Immature natural killer cell (primary cell): Measurements from ENCODE around the gene ASAH2B. TPM values are rescaled to one million over a fixed set of nuclear protein-coding genes. Genes with fewer than 3 reads are reported as not detected.
"Not testable (repeated sequence)": the region's sequence is repeated elsewhere in the genome, so short reads cannot be mapped to it uniquely, and the experiment has no call there.

ENCODE experiments used
- DNase-seq, 3 donors: peaks; one replicate each; pipeline ENCODE4 v3.0.0; 2022; ENCODE audit warnings: mixed read lengths in 1 of 3
- H3K27ac Mint-ChIP-seq, 6 donors: one replicate each; pipeline ENCODE4 v1.8.0; 2020; ENCODE audit warnings: mixed read lengths in 6 of 6, mild to moderate bottlenecking in 5 of 6, inconsistent platforms in 4 of 6, moderate library complexity in 3 of 6
- H3K27me3 Mint-ChIP-seq, 3 donors: one replicate each; pipeline ENCODE4 v1.8.0; 2020 to 2021; ENCODE audit warnings: low read depth in 3 of 3, mild to moderate bottlenecking in 3 of 3, mixed read lengths in 3 of 3, moderate library complexity in 3 of 3, inconsistent platforms in 1 of 3
- H3K36me3 Mint-ChIP-seq, 3 donors: one replicate each; pipeline ENCODE4 v1.8.0; 2020; ENCODE audit warnings: mixed read lengths in 3 of 3, inconsistent platforms in 2 of 3, mild to moderate bottlenecking in 2 of 3
- H3K4me1 Mint-ChIP-seq, 2 donors: one replicate each; pipeline ENCODE4 v1.8.0; 2020; ENCODE audit warnings: inconsistent platforms in 2 of 2, mild to moderate bottlenecking in 2 of 2, mixed read lengths in 2 of 2, moderate library complexity in 1 of 2
- H3K4me3 Mint-ChIP-seq, 5 donors: one replicate each; pipeline ENCODE4 v1.8.0; 2020; ENCODE audit warnings: mild to moderate bottlenecking in 5 of 5, mixed read lengths in 5 of 5, inconsistent platforms in 3 of 5, moderate library complexity in 3 of 5
- H3K9me3 Mint-ChIP-seq, 6 donors: one replicate each; pipeline ENCODE4 v1.8.0; 2020; ENCODE audit warnings: mild to moderate bottlenecking in 6 of 6, mixed read lengths in 6 of 6, inconsistent platforms in 4 of 6, moderate library complexity in 3 of 6
- polyA plus RNA-seq, 3 donors: library from polyadenylated mRNA; unstranded; fragments of 300-500 nt; fragmentation: Illumina TruSeq; gene quantifications; one replicate each; pipeline ENCODE4 v1.2.3, GENCODE V29; 2021

Gene ASAH2B
- polyA plus RNA-seq, result 1 to 10 TPM in 1 of 3 donors, under 1 TPM in 2; 0.28 to 2.3 (median 0.82) TPM

- H3K36me3 Mint-ChIP-seq, result no peaks in the 10 kb centered on the region
- H3K4me1 Mint-ChIP-seq, result peaks cover 19 to 33% of the 10 kb centered on the region in 2 donors
- H3K27me3 Mint-ChIP-seq, result peaks cover 3 to 13% (median 4%) of the 10 kb centered on the region in 3 donors
- peaks cover 0 to 2% (median 0%) of the 10 kb centered on the region in 6 donors for H3K9me3 Mint-ChIP-seq
- H3K27ac Mint-ChIP-seq, result peak within 1 kb of the TSS; percentile 82 to 93 (median 88)
- DNase-seq, result peak; percentile 53 to 68 (median 61)
- peak within 1 kb of the TSS; percentile 90 to 99 (median 98) for H3K4me3 Mint-ChIP-seq
Measured at GRCh38 chr10:50739618-50740292, at the start of gene ASAH2B. ASAH2B (plus strand) TSS chr10:50739936; CDS start chr10:50745131, 5,195 bp downstream.

DNA sequence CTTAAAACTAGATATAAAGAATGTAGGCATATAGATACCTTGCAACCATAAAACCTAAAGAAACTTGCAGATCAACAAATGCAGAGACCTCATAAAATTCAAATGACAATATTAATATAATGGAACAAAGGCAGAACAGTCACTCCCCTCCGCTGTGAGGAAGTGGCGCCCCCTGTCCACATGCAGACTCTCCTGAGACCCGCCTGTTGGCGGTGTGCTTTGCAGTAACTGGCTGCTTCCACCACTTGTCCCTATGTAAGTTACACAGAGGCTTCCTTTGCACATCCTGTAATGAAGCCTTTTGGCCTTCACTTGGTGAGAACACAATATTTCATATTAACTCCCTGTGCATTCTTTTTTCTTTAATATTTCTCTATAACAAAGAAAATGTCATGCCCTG, 41.9 kb upstream of the ASAH2B start:
- not testable (repeated sequence) for H3K4me1 Mint-ChIP-seq, DNase-seq, H3K36me3 Mint-ChIP-seq, H3K27ac Mint-ChIP-seq, H3K4me3 Mint-ChIP-seq, H3K27me3 Mint-ChIP-seq, H3K9me3 Mint-ChIP-seq

- H3K4me1 Mint-ChIP-seq, H3K9me3 Mint-ChIP-seq, DNase-seq, H3K36me3 Mint-ChIP-seq, H3K27me3 Mint-ChIP-seq, H3K27ac Mint-ChIP-seq, H3K4me3 Mint-ChIP-seq: not testable (repeated sequence)
Measured at GRCh38 chr10:50701947-50702346, 37.8 kb upstream of the ASAH2B start.

- not testable (repeated sequence) for H3K4me3 Mint-ChIP-seq, H3K27me3 Mint-ChIP-seq, H3K36me3 Mint-ChIP-seq, DNase-seq, H3K9me3 Mint-ChIP-seq, H3K27ac Mint-ChIP-seq, H3K4me1 Mint-ChIP-seq
Measured at GRCh38 chr10:50702997-50703396, 36.7 kb upstream of the ASAH2B start.

- not testable (repeated sequence) for H3K4me1 Mint-ChIP-seq, H3K27me3 Mint-ChIP-seq, H3K9me3 Mint-ChIP-seq, H3K4me3 Mint-ChIP-seq, DNase-seq, H3K27ac Mint-ChIP-seq, H3K36me3 Mint-ChIP-seq
Measured at GRCh38 chr10:50704436-50705079, 35.2 kb upstream of the ASAH2B start.

DNA sequence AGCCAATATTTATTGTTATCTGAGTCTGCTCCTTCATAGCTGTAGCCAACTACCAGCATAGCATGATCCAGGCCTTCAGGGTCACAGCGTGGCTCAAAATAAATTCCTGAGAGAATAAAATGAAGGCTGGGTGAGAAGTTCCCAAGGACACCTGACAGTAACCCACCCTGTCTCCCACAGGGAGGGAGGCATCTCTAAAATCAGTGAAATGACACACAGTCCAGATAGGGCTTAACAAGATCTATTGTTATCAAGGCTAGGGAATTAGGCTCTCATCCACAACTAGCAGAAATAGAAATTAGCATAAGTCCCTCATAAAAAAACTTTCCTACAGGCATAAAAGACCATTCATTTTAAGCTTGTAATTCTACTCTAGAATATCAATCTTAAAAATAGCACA, 33.7 kb upstream of the ASAH2B start:
- H3K4me1 Mint-ChIP-seq, H3K4me3 Mint-ChIP-seq, DNase-seq, H3K9me3 Mint-ChIP-seq, H3K27ac Mint-ChIP-seq, H3K36me3 Mint-ChIP-seq, H3K27me3 Mint-ChIP-seq: not testable (repeated sequence)

DNA sequence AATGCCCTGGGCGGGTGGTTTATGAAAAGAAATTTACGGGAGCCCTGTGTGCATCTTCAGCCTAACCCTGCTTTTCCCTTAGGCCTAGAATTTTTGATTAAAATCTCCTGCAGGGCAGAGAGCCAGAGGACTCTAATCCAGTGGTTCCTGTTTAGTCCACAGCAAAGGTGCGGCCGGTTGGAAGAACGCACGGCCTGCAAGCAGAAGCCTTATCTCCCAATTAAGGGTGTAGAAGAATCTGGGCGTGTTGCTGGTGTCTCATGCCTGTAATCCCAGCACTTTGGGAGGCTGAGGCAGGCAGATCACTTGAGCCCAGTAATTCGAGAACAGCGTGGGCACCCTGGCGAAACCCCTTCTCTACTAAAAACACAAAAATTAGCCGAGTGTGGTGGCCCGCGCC, 29.5 kb upstream of the ASAH2B start:
- DNase-seq, H3K27ac Mint-ChIP-seq, H3K4me1 Mint-ChIP-seq, H3K36me3 Mint-ChIP-seq, H3K9me3 Mint-ChIP-seq, H3K27me3 Mint-ChIP-seq, H3K4me3 Mint-ChIP-seq: not testable (repeated sequence)

DNA sequence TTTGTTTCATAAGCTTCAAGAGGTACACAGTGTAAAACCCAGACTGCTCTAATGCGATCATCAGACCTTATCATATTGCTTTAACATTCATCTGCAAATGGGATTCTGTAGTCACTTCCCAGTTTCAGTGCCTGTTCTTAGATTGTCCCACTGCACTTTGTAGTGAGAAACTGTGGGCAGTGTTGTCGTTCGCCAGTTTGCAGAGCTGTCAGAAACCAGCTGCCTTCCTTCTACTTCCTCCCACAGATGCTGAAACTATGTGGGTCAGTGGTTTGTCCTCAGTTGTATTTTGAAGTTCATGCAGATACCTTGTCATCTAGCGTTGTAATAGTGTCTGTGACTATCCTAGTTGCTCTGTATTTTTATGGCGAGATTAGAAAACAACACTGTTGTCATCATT, 15.9 kb upstream of the ASAH2B start:
- H3K9me3 Mint-ChIP-seq, H3K4me1 Mint-ChIP-seq, H3K4me3 Mint-ChIP-seq, H3K36me3 Mint-ChIP-seq, DNase-seq, H3K27ac Mint-ChIP-seq: not testable (repeated sequence)
- H3K27me3 Mint-ChIP-seq, result peaks cover 6 to 21% (median 7%) of the 10 kb centered on the region in 3 donors

DNA sequence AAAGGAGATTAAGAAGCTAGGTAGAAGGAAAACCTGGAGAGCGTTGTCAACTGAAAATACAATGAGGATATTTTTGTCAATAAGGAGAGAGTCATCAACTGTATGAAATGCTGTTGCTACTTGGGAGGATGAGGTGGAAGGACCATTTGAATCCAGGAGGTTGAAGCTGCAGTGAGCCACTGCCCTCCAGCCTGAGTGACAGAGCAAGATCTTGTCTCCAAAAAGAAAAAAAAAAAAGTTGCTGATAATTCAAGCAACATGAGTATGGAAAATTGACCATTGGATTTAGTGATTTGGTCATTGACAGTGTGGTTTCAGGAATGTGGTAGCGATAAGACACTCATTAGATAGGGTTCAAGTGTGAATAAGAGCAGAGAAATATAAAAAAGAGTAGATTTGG, 11.6 kb upstream of the ASAH2B start:
- H3K27me3 Mint-ChIP-seq, H3K36me3 Mint-ChIP-seq, DNase-seq, H3K9me3 Mint-ChIP-seq, H3K4me3 Mint-ChIP-seq, H3K27ac Mint-ChIP-seq, H3K4me1 Mint-ChIP-seq: not testable (repeated sequence)

- peaks cover 19 to 33% of the 10 kb centered on the region in 2 donors for H3K4me1 Mint-ChIP-seq
- peak overlapping the region; percentile 59 to 93 (median 88) for H3K27ac Mint-ChIP-seq
- H3K27me3 Mint-ChIP-seq, result peaks cover 4 to 17% (median 7%) of the 10 kb centered on the region in 3 donors
- not testable (repeated sequence) for H3K9me3 Mint-ChIP-seq, H3K36me3 Mint-ChIP-seq, DNase-seq
- H3K4me3 Mint-ChIP-seq, result peak overlapping the region; percentile 90 to 99 (median 98)
Measured at GRCh38 chr10:50738987-50739617, 634 bp upstream of the ASAH2B start.

DNA sequence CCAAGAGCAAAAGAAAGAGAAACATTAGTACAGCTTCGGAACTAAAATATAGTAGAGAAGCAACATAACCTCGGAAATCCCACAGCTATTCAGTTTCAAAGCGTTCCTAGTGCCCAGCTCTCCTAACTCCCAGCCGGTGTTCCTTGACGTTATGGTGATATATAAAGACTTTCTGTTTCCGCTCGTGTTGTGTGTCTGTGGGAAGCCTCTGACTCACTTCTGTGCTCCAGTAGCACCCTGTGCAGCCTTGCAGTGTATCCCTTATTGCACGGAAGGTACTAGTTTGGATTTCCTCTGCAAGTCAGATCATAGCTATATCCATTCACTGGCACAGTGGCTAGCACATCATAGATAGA, 535 bp downstream of the ASAH2B start:
- Mint-ChIP-seq H3K4me1 (peaks cover 19 to 33% of the 10 kb centered on the region in 2 donors), H3K4me3 (peak overlapping the region; percentile 90 to 99 (median 98)), H3K9me3 (peaks cover 0 to 2% (median 0%) of the 10 kb centered on the region in 6 donors), H3K27ac (peak overlapping the region; percentile 82 to 93 (median 88)), H3K36me3 (no peaks in the 10 kb centered on the region), H3K27me3 (peaks cover 3 to 9% (median 4%) of the 10 kb centered on the region in 3 donors)
- peak in 2 of 3 donors; percentile 17 for DNase-seq

DNA sequence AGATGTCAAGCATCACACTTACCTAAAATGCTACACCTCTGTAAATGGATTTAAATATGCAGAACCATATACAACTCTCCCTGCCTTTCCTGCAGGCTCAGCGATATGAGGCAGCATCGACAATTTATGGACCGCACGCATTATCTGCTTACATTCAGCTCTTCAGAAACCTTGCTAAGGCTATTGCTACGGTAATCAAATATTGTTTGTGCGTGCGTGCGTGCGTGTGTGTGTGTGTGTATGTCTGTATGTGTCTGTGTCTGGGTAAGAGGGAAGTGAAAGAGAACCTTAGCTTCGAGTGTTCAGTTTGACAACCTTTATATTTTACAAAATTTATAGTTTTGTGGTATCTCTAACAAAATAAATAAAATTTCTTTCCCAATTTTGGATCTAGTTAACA, 3.1 kb downstream of the ASAH2B start:
- not testable (repeated sequence) for H3K27me3 Mint-ChIP-seq, H3K36me3 Mint-ChIP-seq, H3K27ac Mint-ChIP-seq, H3K4me3 Mint-ChIP-seq, DNase-seq, H3K9me3 Mint-ChIP-seq
- H3K4me1 Mint-ChIP-seq, result peaks cover 18 to 32% of the 10 kb centered on the region in 2 donors

DNA sequence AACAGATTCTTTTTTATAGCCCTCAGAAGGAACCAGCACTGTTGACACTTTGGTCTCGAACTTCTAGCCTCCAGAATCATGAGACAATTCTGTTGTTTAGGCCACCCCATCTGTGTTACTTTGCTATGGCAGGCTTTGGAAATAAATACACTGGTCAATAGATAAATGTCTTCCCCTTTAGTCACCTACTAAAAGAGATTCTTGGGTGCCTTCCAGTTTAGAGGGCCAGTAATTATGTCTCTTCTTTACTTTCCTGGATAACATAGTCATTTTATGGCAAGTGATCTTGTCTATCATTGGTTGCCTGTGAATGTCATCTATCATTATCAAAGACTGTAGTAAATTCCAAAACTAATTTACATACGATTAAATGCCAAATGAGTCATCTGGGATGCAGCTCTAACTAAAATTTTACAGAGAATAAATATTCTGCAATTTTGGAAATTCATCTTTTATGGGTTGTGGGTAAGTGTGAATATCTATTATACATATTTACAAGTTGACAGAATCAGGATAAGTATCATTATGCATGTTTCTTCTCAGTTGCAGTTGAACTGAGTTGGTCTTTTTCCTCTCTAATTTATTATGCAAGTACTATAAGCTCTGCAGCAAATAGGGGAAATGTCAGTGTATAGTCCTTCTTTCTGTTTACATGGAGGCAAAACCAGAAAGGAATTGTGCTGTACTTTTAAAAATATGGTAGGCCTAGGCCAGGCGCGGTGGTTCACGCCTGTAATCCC, 27.2 kb downstream of the ASAH2B start:
- not testable (repeated sequence) for H3K4me1 Mint-ChIP-seq, H3K9me3 Mint-ChIP-seq, H3K27me3 Mint-ChIP-seq, DNase-seq, H3K4me3 Mint-ChIP-seq, H3K27ac Mint-ChIP-seq, H3K36me3 Mint-ChIP-seq

GRCh38 chr10:50772042-50772441, 32.3 kb downstream of the ASAH2B start:
- H3K36me3 Mint-ChIP-seq, result not testable (repeated sequence)

More at GRCh38 chr10:50772042-50772441, 32.3 kb downstream of the ASAH2B start:
- not testable (repeated sequence) for H3K27ac Mint-ChIP-seq, DNase-seq, H3K4me3 Mint-ChIP-seq, H3K27me3 Mint-ChIP-seq, H3K9me3 Mint-ChIP-seq, H3K4me1 Mint-ChIP-seq
